CD4-positive, alpha-beta T cell (primary cell): ENCODE data around the gene PIGL. TPM values are rescaled to one million over a fixed set of nuclear protein-coding genes. Genes with fewer than 3 reads are reported as not detected.
"Not testable (repeated sequence)": the region's sequence is repeated elsewhere in the genome, so short reads cannot be mapped to it uniquely, and the experiment has no call there.

ENCODE experiments used
- ATAC-seq: fragments of 200-7000 bp; cut with Tn5 transposase; one replicate; pipeline ENCODE4 v1.10.0; 2022; ENCODE audit warnings: mild to moderate bottlenecking; ENCODE audit not compliant: poor library complexity
- CTCF ChIA-PET: fragments of 350-600 bp; sonication (Branson Sonifier 250); formaldehyde crosslinking; loops from one replicate; lab custom pipeline; 2021; ENCODE audit warnings: antibody characterized with exemption, inconsistent platforms; lab: Charles Lee
- POLR2A ChIA-PET: fragments of 350-600 bp; sonication (Branson Sonifier 250); formaldehyde crosslinking; loops from one replicate; lab custom pipeline; 2021; ENCODE audit warnings: antibody characterized with exemption, inconsistent platforms; lab: Charles Lee
- DNase-seq, 14 experiments: peaks; one replicate each; pipeline ENCODE4 v3.0.0-alpha.2; 2013 to 2020; ENCODE audit warnings: mixed read lengths in 2 of 14
- H3K27ac ChIP-seq, 2 donors: one replicate each; pipeline versions ENCODE4 v1.5.1 to v1.7.0; 2013; ENCODE audit warnings: low read length in 2 of 2, low read depth in 1 of 2, mild to moderate bottlenecking in 1 of 2
- H3K27me3 ChIP-seq, 2 experiments: 1 replicate in 1 of 2; 2 replicates in 1 of 2; pipeline versions ENCODE4 v1.6.1 to v1.7.0; 2013; ENCODE audit warnings: low read length in 2 of 2, control low read depth in 1 of 2, mild to moderate bottlenecking in 1 of 2, moderate library complexity in 1 of 2; ENCODE audit not compliant: insufficient read depth in 2 of 2, control insufficient read depth in 1 of 2
- H3K36me3 ChIP-seq: one replicate; pipeline ENCODE4 v1.6.1; 2013; ENCODE audit warnings: low read length, control low read depth; ENCODE audit not compliant: insufficient read depth
- H3K4me1 ChIP-seq: one replicate; pipeline ENCODE4 v1.6.1; 2013; ENCODE audit warnings: low read length, control low read depth; ENCODE audit not compliant: insufficient read depth
- H3K4me3 ChIP-seq: one replicate; pipeline ENCODE4 v1.5.1; 2013; ENCODE audit warnings: mild to moderate bottlenecking, low read length, moderate library complexity
- H3K9me3 ChIP-seq, 2 experiments: 1 replicate in 1 of 2; 2 replicates in 1 of 2; pipeline versions ENCODE4 v1.6.1 to v1.7.0; 2013; ENCODE audit warnings: low read length in 2 of 2, mild to moderate bottlenecking in 2 of 2, control low read depth in 1 of 2, moderate library complexity in 1 of 2; ENCODE audit not compliant: control insufficient read depth in 1 of 2, insufficient read depth in 1 of 2
- H3K27ac Mint-ChIP-seq: one replicate; pipeline ENCODE4 v1.8.0; 2020; ENCODE audit warnings: mixed read lengths
- H3K27me3 Mint-ChIP-seq: one replicate; pipeline ENCODE4 v1.8.0; 2021; ENCODE audit warnings: mixed read lengths
- H3K36me3 Mint-ChIP-seq: one replicate; pipeline ENCODE4 v1.8.0; 2021; ENCODE audit warnings: low read depth, mixed read lengths
- H3K4me1 Mint-ChIP-seq: one replicate; pipeline ENCODE4 v1.8.0; 2021; ENCODE audit warnings: low read depth, mixed read lengths
- H3K4me3 Mint-ChIP-seq: one replicate; pipeline ENCODE4 v1.8.0; 2020; ENCODE audit warnings: mild to moderate bottlenecking, mixed read lengths
- H3K9me3 Mint-ChIP-seq: one replicate; pipeline ENCODE4 v1.8.0; 2020; ENCODE audit warnings: mixed read lengths
- CTCF ChIP-seq: fragments of 200-600 bp; IDR thresholded peaks from one replicate; pipeline ENCODE4 v1.8.0; 2022; ENCODE audit warnings: antibody characterized with exemption, mild to moderate bottlenecking
- intact Hi-C, 2 experiments: fragments of 100-400 bp; cut with DNase I in 1 of 2; cut with micrococcal nuclease in 1 of 2; formaldehyde crosslinking; loops; one replicate each; pipeline versions ENCODE4 v1.15.1 to v1.9.0; 2023 to 2025; cut with DNase I, micrococcal nuclease
- total RNA-seq, 174 experiments: library from RNA in 2 of 174; stranded (reverse) in 2 of 174; gene quantifications; one replicate each; pipeline ENCODE4 v1.2.3 and lab custom pipeline; 2021 to 2026

The PIGL gene
- total RNA-seq, 2 experiments from 2014 or later = 48.4 to 49.0 TPM

- no peaks in the 10 kb centered on the region for H3K4me1 ChIP-seq
- ATAC-seq = no peak
- CTCF ChIA-PET = no interaction called here
- H3K9me3 ChIP-seq = no peaks in the 10 kb centered on the region
- H3K36me3 ChIP-seq = peaks cover 47% of the 10 kb centered on the region
- POLR2A ChIA-PET = no interaction called here
- Mint-ChIP-seq H3K4me3 (no peak overlapping the region), H3K27ac (peak overlapping the region; percentile 62), H3K4me1 (peaks cover 56% of the 10 kb centered on the region), H3K27me3 (no peaks in the 10 kb centered on the region), H3K9me3 (no peaks in the 10 kb centered on the region), H3K36me3 (peaks cover 88% of the 10 kb centered on the region)
- no peak overlapping the region for H3K4me3 ChIP-seq
- no peak overlapping the region for H3K27ac ChIP-seq
- H3K27me3 ChIP-seq = no peaks in the 10 kb centered on the region
- intact Hi-C loops = no loop called here
- DNase-seq = no peak
- no peak for TF ChIP-seq CTCF
These were observed 26.2 kb upstream of the PIGL start for GRCh38 chr17:16190703-16191360.

GRCh38 chr17:16191604-16192003, 25.4 kb upstream of the PIGL start:
- Histone ChIP-seq H3K4me3 (no peak overlapping the region), H3K36me3 (peaks cover 40% of the 10 kb centered on the region), H3K9me3 (no peaks in the 10 kb centered on the region), H3K27ac (no peak overlapping the region), H3K27me3 (no peaks in the 10 kb centered on the region), H3K4me1 (no peaks in the 10 kb centered on the region)
- no peak overlapping the region for H3K4me3 Mint-ChIP-seq
- intact Hi-C loops = no loop called here
- peaks cover 52% of the 10 kb centered on the region for H3K4me1 Mint-ChIP-seq
- H3K27ac Mint-ChIP-seq = peak overlapping the region; percentile 62
- no peak for TF ChIP-seq CTCF
- no peak for DNase-seq
- peaks cover 80% of the 10 kb centered on the region for H3K36me3 Mint-ChIP-seq
- H3K27me3 Mint-ChIP-seq = no peaks in the 10 kb centered on the region
- POLR2A ChIA-PET = no interaction called here
- no peaks in the 10 kb centered on the region for H3K9me3 Mint-ChIP-seq
- CTCF ChIA-PET = no interaction called here
- ATAC-seq = no peak

GRCh38 chr17:16194307-16194835, 22.6 kb upstream of the PIGL start:
- H3K36me3 ChIP-seq = peaks cover 43% of the 10 kb centered on the region
- H3K36me3 Mint-ChIP-seq = peaks cover 86% of the 10 kb centered on the region

More at GRCh38 chr17:16194307-16194835, 22.6 kb upstream of the PIGL start:
- H3K9me3 Mint-ChIP-seq, intact Hi-C loops, H3K27ac ChIP-seq, H3K4me1 ChIP-seq, H3K27me3 ChIP-seq, ATAC-seq, POLR2A ChIA-PET, H3K9me3 ChIP-seq, H3K27me3 Mint-ChIP-seq, H3K4me3 ChIP-seq, H3K4me3 Mint-ChIP-seq: not testable (repeated sequence)
- CTCF ChIA-PET = interaction anchor here (0.9 kb wide), 1 partner anchor 21 kb away, joined by 3 read pairs; the partner anchor contains the start of gene NCOR1
- H3K4me1 Mint-ChIP-seq = peaks cover 53% of the 10 kb centered on the region
- DNase-seq = peak in 1 of 14 experiments; percentile 47
- peak overlapping the region; percentile 82 for H3K27ac Mint-ChIP-seq
